HG03095 (cell line): ENCODE measurements around the gene NAIF1.

Source experiments
- ATAC-seq: cut with Tn5 transposase; IDR thresholded peaks from one replicate; pipeline ENCODE4 v1.9.1; 2021; ENCODE audit warnings: moderate library complexity; ENCODE audit not compliant: unreplicated experiment

The NAIF1 gene

DNA sequence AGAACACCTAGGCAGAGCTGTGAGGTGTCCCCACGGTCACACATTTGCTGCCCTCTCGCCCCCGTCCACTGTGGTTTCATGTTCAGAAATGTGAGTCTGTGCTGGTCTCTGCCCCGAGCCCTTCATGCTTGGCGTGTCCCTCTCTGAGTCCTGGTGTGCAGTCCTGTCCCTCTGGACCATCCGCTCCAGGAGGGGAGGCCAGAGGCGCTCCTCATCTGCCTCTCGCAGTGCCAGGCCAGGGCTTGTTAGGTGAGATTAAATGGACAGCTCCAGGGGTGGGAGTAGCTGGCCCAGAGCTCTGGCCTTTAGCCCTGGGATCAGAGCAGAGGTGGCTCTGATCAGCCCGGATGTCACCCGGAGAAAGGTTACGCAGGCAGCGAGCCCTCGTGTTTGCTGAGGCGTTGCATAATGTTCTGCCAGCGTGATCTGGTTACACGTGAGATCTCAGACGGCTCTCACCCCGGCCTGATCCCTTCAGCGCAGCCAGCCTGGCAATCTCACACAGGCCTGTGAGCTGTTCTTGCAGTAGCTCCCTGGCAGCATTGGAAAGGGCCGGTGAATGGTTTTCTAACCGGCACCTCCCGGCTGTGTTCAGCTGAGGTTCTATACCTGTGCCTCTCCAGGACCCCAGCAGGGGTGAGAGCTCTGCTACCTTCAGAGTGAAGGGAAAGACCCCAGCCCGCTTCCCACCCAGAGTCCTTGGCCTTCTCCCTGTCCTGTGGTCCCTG, 35.9 kb upstream of the NAIF1 start:
- ATAC-seq, result no peak

DNA sequence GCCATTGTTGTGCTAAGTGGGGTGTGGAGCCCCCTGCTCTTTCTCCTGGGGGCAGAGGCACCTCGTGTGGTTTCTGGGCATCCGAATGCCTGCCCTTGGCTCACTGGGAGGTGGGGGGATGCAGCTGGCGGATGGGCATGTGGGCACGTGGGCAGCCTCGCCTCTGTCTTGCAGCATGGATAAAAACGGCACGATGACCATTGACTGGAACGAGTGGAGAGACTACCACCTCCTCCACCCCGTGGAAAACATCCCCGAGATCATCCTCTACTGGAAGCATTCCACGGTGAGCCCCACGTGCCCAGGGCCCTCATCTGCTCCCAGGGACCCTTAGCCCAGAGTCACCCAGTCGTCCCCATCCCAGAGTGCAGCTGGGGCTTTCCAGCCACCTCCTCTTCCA, 35.1 kb upstream of the NAIF1 start:
- ATAC-seq, result no peak

DNA sequence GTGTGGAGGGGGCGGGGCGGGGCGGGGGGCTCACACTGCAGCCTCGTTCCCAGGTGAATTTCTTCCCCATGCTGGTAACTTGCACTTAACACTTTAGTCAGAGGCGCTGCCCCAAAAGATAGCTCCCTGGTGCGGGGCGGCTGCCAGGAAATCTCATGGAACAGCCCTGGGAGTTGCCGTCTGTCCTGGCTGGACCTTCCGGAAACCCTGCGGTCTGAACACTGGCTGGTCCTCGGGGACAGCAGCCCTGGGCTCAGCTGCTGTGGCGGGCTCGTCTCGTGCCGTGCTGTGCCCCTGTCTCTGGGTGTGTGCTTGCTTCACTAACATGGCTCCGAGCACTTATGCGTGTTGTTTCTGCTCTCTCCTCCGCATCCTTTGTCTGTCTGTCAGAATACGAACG, 34.6 kb upstream of the NAIF1 start:
- ATAC-seq, result no peak

DNA sequence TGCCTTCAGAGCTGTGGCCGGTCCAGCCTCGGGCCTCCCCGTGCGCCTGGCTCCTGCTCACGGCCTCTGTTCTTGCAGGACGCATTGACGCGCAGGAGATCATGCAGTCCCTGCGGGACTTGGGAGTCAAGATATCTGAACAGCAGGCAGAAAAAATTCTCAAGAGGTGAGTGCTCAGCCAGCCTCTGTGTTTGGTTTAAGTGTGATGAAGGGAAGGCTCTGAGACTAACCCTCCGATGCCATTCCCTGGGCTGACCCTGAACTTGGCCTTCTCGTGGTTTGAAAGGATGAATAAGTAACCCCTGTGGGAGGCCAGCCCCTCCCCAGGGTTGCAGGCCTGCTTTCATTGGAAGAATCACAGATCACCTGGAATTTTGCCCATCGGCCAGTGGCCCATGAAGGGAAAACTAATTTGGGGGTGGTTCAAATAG, 34.1 kb upstream of the NAIF1 start:
- ATAC-seq, result no peak

DNA sequence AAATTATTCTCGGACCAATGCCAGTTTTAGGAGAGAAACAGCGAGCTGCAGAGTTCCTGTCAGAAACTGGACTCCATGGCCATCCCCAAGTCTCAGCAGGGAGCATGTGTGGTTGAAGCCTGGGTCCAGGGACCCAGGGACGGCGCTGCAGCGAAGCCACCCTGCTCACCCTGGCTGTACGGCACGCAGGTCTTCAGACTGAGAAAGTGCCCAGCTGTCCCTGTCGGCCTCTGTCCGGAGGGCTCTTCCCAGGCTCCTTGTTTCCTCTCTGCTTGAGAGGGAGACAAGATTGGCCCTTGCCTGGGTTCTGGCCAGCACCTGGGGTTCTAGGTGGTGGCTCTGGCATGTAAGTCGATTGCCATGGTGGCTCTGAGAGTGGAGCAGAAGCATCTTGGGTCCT, 33.5 kb upstream of the NAIF1 start:
- ATAC-seq, result no peak

DNA sequence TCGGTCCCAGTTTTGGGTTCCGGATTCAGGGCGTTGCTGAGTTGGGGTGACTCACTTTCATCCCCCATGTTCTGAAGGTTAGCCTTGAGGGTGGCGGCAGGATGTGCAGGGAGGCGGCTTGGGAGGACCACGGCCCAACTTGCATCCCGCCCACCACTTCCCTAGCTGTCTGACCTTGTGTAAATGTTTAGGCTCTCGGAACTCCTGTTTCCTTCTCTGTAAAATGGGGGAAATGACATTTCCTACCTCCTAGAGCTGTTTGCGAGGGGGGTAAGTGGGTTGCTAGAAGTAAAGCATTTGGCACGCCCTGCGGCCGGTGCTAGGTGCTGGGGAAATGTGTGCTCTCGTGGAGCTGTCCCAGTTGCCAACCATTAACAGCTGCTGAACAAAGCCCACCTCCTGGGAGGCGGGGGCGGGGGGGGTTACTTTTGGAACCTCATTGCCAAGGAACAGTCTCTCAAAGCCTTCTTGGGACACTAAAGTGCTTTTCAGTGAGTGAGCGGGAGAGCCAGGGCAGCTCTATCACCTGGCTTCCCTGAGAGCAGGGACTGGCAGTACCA, 32.9 kb upstream of the NAIF1 start:
- ATAC-seq, result no peak

DNA sequence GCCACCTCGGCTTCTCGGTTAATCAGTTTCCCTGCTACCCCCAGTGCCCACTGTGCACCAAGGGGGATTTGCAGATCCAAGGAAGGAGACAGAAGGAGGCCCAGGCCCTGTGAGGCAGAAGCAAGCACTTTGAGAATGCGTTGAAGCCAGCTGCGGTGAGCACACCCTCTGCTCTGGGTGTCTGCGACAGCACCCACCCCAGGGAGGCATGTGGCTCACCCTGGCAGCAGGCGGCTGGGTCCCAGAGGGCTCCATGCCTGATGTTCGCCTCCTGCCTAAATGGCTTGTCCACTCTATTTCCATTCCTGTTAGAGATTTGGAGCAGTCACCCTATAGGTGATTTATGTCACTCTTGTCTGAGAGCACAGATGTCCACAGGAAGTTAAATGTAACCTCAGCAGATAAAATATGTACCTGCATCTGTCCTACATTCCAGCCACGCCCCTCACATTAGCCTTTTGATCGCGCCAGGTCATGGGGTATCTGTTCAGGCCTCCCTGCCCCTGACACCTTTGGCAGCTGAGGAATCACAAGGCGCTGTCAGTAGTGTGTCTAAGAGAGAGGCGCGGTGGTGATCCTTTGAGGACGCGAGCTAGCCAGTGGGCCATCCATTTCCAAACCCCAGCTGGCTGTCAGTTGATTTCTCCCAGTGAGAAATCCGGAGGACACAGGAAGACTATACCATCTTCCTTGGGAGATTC, 32.3 kb upstream of the NAIF1 start:
- no peak for ATAC-seq

DNA sequence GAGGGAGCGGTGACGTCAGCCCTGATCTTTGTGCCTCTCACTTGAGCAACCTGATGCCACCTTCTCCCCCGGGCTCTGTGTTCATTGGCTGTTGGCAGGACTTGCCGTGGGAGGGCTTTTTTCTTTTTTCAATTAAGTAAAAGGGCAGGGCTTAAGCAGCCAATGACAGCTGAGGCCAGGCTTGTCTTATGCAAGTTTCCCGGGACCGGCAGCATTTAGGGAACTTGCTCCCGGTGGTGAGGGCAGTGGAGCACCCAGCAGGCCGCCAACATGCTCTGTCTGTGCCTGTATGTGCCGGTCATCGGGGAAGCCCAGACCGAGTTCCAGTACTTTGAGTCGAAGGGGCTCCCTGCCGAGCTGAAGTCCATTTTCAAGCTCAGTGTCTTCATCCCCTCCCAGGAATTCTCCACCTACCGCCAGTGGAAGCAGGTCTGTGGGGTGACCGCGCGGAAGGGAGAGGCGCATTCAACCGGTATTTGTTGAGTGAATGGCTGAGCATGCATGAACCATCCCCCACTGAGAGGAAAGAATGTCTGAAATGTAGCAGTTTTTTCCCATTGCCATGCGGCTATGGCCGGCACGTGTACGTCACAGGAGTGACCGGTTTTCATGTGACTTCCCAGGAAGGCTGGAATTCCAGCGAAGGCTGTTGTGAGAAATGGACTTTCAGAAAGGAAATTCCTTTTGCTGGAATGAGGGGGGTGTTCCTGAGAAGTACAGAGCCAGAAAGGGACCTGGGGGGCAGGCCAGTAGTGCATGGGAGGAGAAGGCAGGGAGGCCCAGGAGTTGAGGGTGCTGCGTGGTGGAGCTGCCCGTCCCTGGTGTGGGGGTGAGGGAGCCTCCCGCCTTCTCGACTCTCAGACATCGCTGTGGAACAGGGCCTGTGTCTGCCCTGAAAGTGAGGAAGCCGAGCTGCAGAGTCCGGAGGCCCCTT, 31.4 kb upstream of the NAIF1 start:
- no peak for ATAC-seq

DNA sequence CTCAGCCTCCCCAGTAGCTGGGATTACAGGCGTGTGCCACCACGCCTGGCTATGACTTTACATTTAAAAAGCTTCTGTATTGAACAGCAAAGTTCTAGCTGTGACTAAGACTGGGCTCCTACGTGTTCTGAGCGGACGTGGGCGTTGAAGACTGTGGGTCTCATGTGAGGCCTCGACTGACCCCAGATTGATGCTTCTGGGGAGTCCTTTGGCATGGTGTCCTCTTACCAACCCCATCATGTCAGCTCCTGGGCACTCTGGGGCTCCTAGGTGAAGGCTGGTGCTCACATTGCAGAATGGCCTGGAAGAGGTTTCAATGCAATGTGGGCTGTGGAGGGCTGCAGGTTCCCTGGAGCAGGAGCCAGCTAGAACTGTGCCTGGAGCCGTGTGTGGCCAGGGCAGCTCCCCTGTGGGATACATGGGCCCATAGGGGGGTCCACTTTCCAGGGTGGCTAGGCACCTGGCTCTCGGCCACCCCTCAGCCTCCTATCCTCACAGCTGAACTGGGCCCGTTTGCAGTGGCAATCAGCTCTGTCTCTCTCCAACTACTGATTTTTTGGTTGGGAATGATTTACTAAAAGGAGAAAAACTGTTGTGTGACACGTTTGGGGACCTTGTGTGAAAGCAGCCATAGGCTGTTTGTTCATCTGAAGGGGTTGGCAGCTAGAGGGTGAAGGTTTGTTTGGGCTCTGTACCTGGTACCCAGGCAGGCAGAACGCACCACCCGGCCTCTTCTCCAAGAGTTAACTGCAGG, 30.6 kb upstream of the NAIF1 start:
- no peak for ATAC-seq

DNA sequence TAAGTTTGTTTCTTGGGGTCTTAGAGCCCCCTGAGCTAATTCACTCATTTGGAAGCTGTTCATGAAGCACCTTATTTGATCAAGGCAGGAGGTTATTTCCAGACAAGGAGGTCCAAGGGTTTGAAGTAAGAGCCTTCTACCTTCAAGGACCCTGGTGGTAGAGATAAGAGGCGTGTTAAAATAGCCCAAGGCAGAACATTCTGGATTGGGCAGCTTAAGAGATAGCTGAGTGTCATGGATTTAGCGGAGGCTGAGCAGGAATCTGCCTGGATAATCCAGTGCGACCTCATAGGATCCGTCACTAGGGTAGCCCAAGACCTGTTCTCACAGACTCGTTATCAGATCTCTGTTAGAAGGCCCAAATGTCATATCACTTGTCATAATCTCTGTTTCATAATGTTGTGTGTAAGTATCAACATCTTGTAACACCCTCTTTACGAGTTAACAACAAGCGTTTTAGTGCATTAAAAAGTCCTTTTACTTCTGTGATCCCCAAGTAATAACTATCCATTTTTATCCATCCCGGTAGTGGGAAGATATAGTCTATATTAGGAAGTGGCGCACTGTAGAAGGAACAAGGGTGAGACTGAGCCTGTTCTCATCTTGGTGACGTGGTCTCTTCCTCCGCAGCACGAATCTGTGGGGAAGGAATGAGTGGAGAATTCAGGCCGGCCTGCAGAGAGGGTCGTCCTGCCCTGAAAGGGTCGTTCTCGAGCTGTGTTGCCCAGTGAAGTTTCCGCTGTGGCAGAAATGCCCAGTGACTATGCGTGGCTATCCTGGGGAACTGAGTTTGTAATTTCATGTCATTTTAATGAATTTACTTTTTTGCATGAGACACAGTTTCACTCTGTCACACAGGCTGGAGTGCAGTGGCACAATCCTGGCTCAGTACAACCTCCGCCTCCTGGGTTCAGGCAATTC, 29.8 kb upstream of the NAIF1 start:
- no peak for ATAC-seq

DNA sequence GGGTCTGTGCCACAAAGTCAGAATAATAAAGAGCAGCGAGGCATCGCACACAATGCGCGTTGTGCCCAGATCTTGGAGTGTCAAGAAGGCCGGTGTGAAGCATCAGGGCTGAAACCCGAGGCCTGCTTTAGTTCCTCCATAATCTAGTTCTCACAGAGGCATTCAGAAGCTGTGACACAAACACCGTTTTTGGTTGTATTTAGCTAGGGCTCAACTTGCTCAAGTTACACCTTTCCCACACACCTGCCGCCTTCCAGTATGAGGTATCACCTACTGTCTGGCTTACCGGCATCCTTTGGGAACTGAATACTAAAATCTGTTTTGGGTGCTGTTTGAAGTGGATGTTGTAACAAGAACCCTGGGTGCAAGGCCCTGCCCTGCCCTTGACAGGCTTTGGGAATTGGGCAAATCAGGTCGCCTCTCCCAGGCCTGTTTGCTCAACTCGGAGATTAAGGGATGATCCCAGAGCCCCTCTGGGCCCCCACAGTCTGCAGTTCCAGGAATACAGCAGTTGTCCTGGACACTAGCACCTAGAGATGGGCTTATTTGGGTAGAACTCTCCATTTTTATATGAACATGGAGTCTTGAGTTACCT, 27.9 kb upstream of the NAIF1 start:
- no peak for ATAC-seq

DNA sequence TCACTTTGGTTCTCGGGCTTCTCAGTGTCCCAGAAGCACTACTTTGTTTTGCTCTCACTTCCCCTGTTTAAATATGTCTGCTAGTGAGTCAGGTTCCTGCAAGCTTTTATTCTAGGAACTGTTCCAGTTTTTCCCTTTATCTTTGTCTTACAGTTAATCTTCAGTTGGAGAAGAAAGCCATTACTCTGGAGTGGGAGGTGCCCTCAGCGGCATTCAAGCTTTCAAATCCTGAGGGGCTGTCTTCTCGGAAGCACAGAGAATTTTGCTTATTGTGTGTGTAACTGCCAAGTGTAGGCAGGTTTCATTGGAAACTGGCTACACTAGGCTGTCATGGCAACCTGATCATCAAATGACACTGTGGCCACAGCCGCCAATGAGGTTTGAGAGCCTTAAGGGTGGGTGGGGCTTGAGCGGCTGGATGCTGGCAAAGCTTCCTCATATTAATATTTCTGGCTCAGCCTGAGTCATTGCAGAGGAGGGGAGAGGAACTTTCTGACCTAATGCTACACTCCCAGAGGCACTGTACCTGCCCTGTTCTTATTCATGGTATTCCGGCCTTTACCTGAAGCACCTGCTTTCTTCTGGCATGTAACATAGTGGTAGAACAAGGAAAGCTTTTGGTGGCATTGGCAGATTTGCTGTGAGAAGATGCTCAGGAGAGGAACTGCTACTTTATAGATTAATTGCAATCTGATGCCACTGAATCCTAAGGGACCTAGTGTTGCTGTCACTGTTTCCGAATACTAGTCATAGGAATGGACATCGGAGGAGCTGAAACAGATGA, 27.2 kb upstream of the NAIF1 start:
- ATAC-seq, result peak; percentile 75

DNA sequence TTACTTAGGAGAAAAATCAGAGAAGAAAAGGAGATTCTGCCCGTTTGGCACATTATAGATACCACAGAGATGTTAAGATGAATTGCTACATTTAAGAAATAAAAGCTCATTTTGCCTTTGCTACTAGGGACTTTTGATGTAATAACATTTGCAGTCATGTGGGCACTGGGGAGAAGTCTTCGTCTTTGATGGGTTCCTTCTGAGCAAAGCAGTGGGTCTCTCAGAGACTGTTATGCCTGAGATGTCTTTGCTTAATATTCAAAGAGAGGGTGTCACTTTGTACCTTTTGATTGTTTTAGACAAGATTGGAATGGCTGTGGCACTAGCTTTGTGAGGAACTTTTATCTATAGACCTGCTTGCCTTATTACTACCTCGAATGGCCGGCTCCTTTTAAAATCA, 25.9 kb upstream of the NAIF1 start:
- ATAC-seq, result no peak

DNA sequence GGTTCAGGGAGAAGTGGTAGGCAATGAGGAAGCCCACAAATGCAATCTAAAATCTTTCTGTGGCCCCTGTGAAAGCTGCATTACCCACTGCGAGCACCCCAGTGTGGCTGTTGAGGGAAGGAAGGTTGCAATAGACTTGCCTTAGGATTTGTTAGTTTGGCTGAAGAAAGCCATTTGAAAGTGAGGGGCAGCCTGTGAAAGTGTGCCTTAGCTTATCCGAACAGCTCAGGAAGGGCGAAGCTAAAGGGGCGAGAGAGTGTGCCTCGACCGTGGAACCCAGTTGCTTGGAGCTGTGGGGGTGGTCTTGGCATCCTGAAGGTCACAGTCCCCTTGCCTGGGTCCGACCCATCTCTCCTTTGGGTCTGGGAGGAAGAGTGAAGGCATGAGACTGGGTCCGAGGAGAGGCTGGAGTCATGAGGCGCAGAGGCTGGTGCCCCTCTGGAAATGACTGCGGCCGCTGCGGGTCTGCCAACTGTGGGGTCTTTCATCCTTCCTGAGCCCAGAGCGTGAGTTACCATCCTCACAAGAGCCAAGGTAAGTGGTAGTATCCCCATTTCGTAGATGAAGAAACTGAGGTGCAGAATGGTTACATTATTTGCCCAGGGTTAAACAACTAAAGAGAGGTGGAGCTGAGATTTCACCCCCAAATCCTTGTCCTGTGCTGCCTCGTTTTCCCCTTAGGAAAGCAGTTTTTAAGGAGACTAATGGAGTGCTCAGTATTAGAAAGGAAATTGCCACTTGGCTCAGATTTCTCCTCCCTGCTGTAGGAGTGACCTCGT, 25.3 kb upstream of the NAIF1 start:
- no peak for ATAC-seq

DNA sequence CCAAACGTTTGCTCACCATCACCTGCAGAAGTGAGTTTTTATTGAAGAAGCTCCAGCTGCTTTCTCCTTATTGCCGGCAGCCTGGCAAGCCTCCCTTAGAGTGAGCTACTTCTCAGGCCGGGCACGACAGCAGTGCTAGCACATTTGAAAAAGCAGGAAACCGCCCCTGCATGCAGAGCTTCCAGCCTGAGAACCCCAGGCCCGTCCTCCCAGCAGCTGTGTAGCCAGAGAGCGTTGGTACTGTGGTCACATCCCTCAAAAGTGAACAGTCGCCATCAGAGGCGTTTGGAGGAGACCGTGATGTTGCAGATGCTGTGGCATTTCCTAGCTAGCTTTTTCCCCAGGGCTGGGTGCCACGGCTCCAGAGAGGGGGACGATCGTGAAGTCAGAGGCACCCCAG, 24.5 kb upstream of the NAIF1 start:
- ATAC-seq, result no peak

DNA sequence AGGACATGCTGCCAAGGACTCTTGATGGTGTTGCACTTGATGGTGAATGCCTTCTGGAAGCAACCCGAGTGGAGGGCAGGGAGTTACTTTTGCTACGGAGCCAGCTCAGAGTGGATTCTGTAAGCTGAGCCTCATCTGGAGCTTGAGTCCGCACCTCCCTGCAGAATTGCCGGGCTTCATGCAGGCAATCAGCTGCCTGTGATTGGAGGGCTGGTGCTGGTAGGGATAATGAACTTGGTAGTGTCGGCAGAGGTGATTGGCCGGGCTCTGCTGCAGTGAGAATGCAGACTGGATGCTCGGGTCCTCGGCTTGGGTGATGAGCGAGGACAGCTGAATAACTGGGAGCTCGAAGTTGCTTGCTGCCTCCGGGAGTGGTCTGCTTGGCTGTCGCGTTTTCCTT, 24.0 kb upstream of the NAIF1 start:
- no peak for ATAC-seq

DNA sequence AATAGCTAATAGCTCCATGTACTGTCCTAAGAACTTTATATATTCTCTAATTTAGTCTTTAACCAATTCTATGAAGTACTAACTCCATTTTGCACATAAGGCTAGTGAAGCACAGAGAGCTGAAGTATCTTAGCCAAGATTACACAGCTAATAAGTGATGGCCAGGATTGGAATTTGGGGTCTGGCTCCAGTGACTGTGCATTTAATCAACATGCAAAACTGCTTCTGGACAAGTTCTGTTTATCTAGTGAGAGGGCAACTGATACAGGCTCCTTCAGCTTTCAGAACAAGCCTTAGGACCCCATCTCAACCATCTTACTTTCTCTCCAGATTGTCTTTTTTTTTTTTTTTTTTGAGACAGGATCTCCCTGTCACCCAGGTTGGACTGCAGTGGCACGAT, 22.2 kb upstream of the NAIF1 start:
- ATAC-seq, result no peak
